K562 (cell line): Measurements from ENCODE around the gene SHANK3. TPM values are rescaled to one million over a fixed set of nuclear protein-coding genes. Genes with fewer than 3 reads are reported as not detected.

Source experiments
- ATAC-seq: fragments of 200-7000 bp; cut with Tn5 transposase; 3 replicates; pipeline ENCODE4 v1.9.1; 2020; ENCODE audit warnings: moderate library complexity
- BruUV-seq: library from RNA; stranded (reverse); fragments of 400-500 nt; replicated peaks from 2 replicates; lab custom pipeline; 2021; lab: Mats Ljungman, UMichigan
- CTCF ChIA-PET: fragments of 300-600 bp; formaldehyde crosslinking; extraction: SDS; loops from one replicate; lab custom pipeline; 2021; ENCODE audit warnings: low intra/inter-chr PET ratio; lab: Yijun Ruan, JAX
- POLR2A ChIA-PET: fragments of 300-600, 350-650 bp; sonication (Branson Sonifier 250); formaldehyde crosslinking; extraction: SDS; loops from one replicate; lab custom pipeline; 2021; ENCODE audit warnings: antibody characterized with exemption, inconsistent platforms; lab: Yijun Ruan, JAX
- DNase-seq, 4 experiments: peaks; one replicate each; pipeline versions ENCODE4 v3.0.0 to v3.0.0-alpha.2; 2011 to 2018; ENCODE audit warnings: low spot score in 3 of 4, mixed read lengths in 3 of 4; ENCODE audit errors: extremely low read depth in 1 of 4
- FAIRE-seq: peaks from 2 replicates; lab custom pipeline; 2011; peaks lifted over from hg19 to GRCh38; lab: Jason Lieb, UNC
- H2AFZ ChIP-seq: 2 replicates; pipeline ENCODE4 v1.6.0; 2011; ENCODE audit warnings: low read depth, low read length, control low read depth, inconsistent platforms
- H3K27ac ChIP-seq: fragments of 200-600 bp; 3 replicates; pipeline ENCODE4 v1.8.0; 2011; ENCODE audit warnings: low read depth, mild to moderate bottlenecking, control low read depth, inconsistent platforms, low read length, moderate library complexity, mixed read lengths; ENCODE audit errors: extremely low read depth
- H3K27me3 ChIP-seq, 2 experiments: fragments of 300-600 bp in 1 of 2; 2 replicates in 1 of 2; 3 replicates in 1 of 2; pipeline versions ENCODE4 v1.6.0 to v1.8.0; 2011; ENCODE audit warnings: inconsistent platforms in 2 of 2, low read length in 2 of 2, mild to moderate bottlenecking in 1 of 2, mixed read lengths in 1 of 2, moderate library complexity in 1 of 2; ENCODE audit not compliant: control insufficient read depth in 2 of 2, insufficient read depth in 2 of 2
- H3K36me3 ChIP-seq: fragments of 300-600 bp; 3 replicates; pipeline ENCODE4 v1.8.0; 2011; ENCODE audit warnings: mild to moderate bottlenecking, low read length, inconsistent platforms; ENCODE audit not compliant: control insufficient read depth, insufficient read depth
- H3K4me1 ChIP-seq, 2 experiments: fragments of 200-600 bp in 1 of 2; replicated peaks in 1 of 2; 2 replicates in 1 of 2; 3 replicates in 1 of 2; pipeline versions ENCODE4 v1.5.1 to v1.8.0; 2011; ENCODE audit warnings: inconsistent platforms in 2 of 2, low read length in 2 of 2, mild to moderate bottlenecking in 1 of 2, mixed read lengths in 1 of 2, moderate library complexity in 1 of 2; ENCODE audit not compliant: control insufficient read depth in 2 of 2, insufficient read depth in 2 of 2
- H3K4me2 ChIP-seq: 2 replicates; pipeline ENCODE4 v1.6.1; 2011; ENCODE audit warnings: low read length, control low read depth, inconsistent platforms, mixed read lengths; ENCODE audit not compliant: insufficient read depth
- H3K4me3 ChIP-seq: fragments of 200-600 bp; sonication (generic), shearing (Covaris generic); 2 replicates; pipeline ENCODE4 v1.5.1; 2016; ENCODE audit warnings: control low read depth, inconsistent platforms
- H3K79me2 ChIP-seq: fragments of 200-600 bp; 3 replicates; pipeline ENCODE4 v1.8.0; 2011; ENCODE audit warnings: low read length, inconsistent platforms; ENCODE audit not compliant: control insufficient read depth, insufficient read depth
- H3K9ac ChIP-seq, 2 experiments: 2 replicates each; pipeline versions ENCODE4 v1.6.0 to v1.6.1; 2011; ENCODE audit warnings: low read depth in 2 of 2, low read length in 2 of 2, control low read depth in 1 of 2, inconsistent platforms in 1 of 2, mild to moderate bottlenecking in 1 of 2, mixed read lengths in 1 of 2; ENCODE audit not compliant: insufficient read depth in 1 of 2
- H3K9me1 ChIP-seq: one replicate; pipeline ENCODE4 v1.6.0; 2011; ENCODE audit warnings: inconsistent platforms, mild to moderate bottlenecking, low read length, moderate library complexity; ENCODE audit not compliant: control insufficient read depth, insufficient read depth
- H3K9me3 ChIP-seq: replicated peaks from 2 replicates; pipeline ENCODE4 v1.5.1; 2011; ENCODE audit warnings: low read depth, low read length, inconsistent platforms; ENCODE audit not compliant: control insufficient read depth, insufficient read depth
- H4K20me1 ChIP-seq: replicated peaks from 2 replicates; pipeline ENCODE4 v1.6.1; 2011; ENCODE audit warnings: low read length, inconsistent platforms, mixed read lengths; ENCODE audit not compliant: control insufficient read depth, insufficient read depth
- CXXC5 ChIP-seq: fragments of 250-450 bp; sonication (Bioruptor Pico); IDR thresholded peaks from 2 replicates; pipeline ENCODE4 v1.8.0; 2022; ENCODE audit warnings: inconsistent platforms, mild to moderate bottlenecking, moderate library complexity
- FOXK2 ChIP-seq, 2 experiments: fragments of 450-650 bp; IDR thresholded peaks in 1 of 2; conservative IDR thresholded peaks in 1 of 2; 2 replicates each; pipeline ENCODE4 v1.6.1; 2016; ENCODE audit warnings: low read depth in 2 of 2, mild to moderate bottlenecking in 1 of 2
- HMGN3 ChIP-seq: IDR thresholded peaks from 2 replicates; pipeline ENCODE4 v1.6.1; 2011; ENCODE audit warnings: borderline replicate concordance, low read depth, mild to moderate bottlenecking, mixed read lengths, low read length; ENCODE audit not compliant: insufficient read length; ENCODE audit errors: extremely low read depth
- HNRNPUL1 ChIP-seq: fragments of 200-400 bp; formaldehyde crosslinking; IDR thresholded peaks from 2 replicates; pipeline ENCODE4 v1.6.1; 2017; ENCODE audit warnings: low read length
- NFATC3 ChIP-seq: fragments of 450-650 bp; IDR thresholded peaks from 2 replicates; pipeline ENCODE4 v1.6.1; 2017; ENCODE audit warnings: mild to moderate bottlenecking
- NFE2 ChIP-seq: IDR thresholded peaks from 2 replicates; pipeline ENCODE4 v1.6.1; 2014; ENCODE audit warnings: antibody characterized with exemption, low read depth
- NFE2L1 ChIP-seq: fragments of 450-650 bp; IDR thresholded peaks from 2 replicates; pipeline ENCODE4 v1.6.1; 2016; ENCODE audit warnings: missing genetic modification characterization, low read depth, mild to moderate bottlenecking, missing compliant biosample characterization, moderate library complexity, borderline replicate concordance
- POLR2H ChIP-seq: IDR thresholded peaks from 2 replicates; pipeline ENCODE4 v1.6.1; 2016; ENCODE audit warnings: missing genetic modification characterization, low read depth, mild to moderate bottlenecking, control low read depth, missing compliant biosample characterization, moderate library complexity
- RFX7 ChIP-seq: fragments of 250-450 bp; sonication (Bioruptor Pico); IDR thresholded peaks from 2 replicates; pipeline ENCODE4 v1.5.1; 2021; ENCODE audit warnings: mild to moderate bottlenecking
- SMAD1 ChIP-seq: fragments of 150-350 bp; IDR thresholded peaks from 2 replicates; pipeline ENCODE4 v1.6.1; 2014; ENCODE audit warnings: low read length, low read depth; ENCODE audit not compliant: partially characterized antibody
- TCF7 ChIP-seq: sonication (generic); IDR thresholded peaks from 2 replicates; pipeline ENCODE4 v1.6.1; 2016; ENCODE audit warnings: antibody characterized with exemption, borderline replicate concordance
- U2AF1 ChIP-seq: fragments of 200-400 bp; formaldehyde crosslinking; optimal IDR thresholded peaks from 2 replicates; pipeline ENCODE3; 2017; ENCODE audit warnings: mild to moderate bottlenecking, low read depth, low read length, moderate library complexity
- XRCC4 ChIP-seq: IDR thresholded peaks from one replicate; pipeline ENCODE4 v1.6.1; 2011; ENCODE audit not compliant: insufficient read depth, insufficient read length; ENCODE audit errors: extremely low read depth
- ZBTB1 ChIP-seq: sonication (generic); formaldehyde crosslinking; IDR thresholded peaks from 2 replicates; pipeline ENCODE4 v1.8.1; 2023; ENCODE audit warnings: missing genetic modification reagents, low read depth, mild to moderate bottlenecking, borderline replicate concordance
- ZNF121 ChIP-seq: sonication (generic); formaldehyde crosslinking; conservative IDR thresholded peaks from 2 replicates; pipeline ENCODE4 v1.8.0; 2022; ENCODE audit warnings: missing genetic modification reagents
- ZSCAN29 ChIP-seq: fragments of 450-650 bp; IDR thresholded peaks from 2 replicates; pipeline ENCODE4 v1.6.1; 2017
- WGBS: fragments of 100-300 bp; shearing (Covaris generic); methylation state at CpG from one replicate; pipeline ENCODE4 v1.1.6; 2016; ENCODE audit warnings: low coverage, mixed read lengths; ENCODE audit not compliant: insufficient coverage; ENCODE audit errors: missing lambda C conversion rate; 5-methylcytosine and 5-hydroxymethylcytosine counted together
- in situ Hi-C: fragments of 300-500 bp; cut with MboI; formaldehyde crosslinking; loops from 4 replicates; pipeline ENCODE4 v1.15.0; 2018; ENCODE audit warnings: inconsistent platforms, mixed read lengths
- intact Hi-C: fragments of 100-400 bp; cut with micrococcal nuclease; formaldehyde crosslinking; loops from 2 replicates; pipeline ENCODE4 v1.14.2; 2022
- polyA plus RNA-seq, 8 experiments: library from polyadenylated mRNA; depleted of rRNA in 4 of 8; stranded (reverse) in 5 of 8; unstranded in 3 of 8; fragments of >200 nt; fragmentation: Nextera tagmentation in 2 of 8; fragmentation: Illumina TruSeq in 1 of 8; extraction: Ambion mirVana in 2 of 8; extraction: Trizol in 1 of 8; gene quantifications; 2 replicates each; pipeline versions ENCODE4 v1.2.1 to v1.2.3, GENCODE V29; 2011 to 2014; ENCODE audit warnings: inconsistent platforms in 1 of 8, missing spikeins in 1 of 8
- total RNA-seq, 7 experiments: library from RNA; depleted of rRNA in 6 of 7; stranded (reverse); fragments of >200 nt in 6 of 7; fragmentation: Illumina TruSeq in 2 of 7; extraction: Trizol in 2 of 7; gene quantifications; 2 replicates each; pipeline versions ENCODE4 v1.2.1 to v1.2.3, GENCODE V29; 2011 to 2021; ENCODE audit warnings: low replicate concordance in 1 of 7
- TF ChIP-seq, protein P1 (sequence below): sonication (generic); formaldehyde crosslinking; IDR thresholded peaks from 2 replicates; pipeline ENCODE4 v1.8.0; 2023; ENCODE audit warnings: missing genetic modification reagents, mild to moderate bottlenecking, borderline replicate concordance
- TF ChIP-seq, protein P2 (sequence below): IDR thresholded peaks from 3 replicates; pipeline ENCODE4 v1.6.1; 2011; ENCODE audit warnings: borderline replicate concordance, mild to moderate bottlenecking; ENCODE audit not compliant: insufficient read length, insufficient read depth

SHANK3 gene
- total and polyA plus RNA-seq, 9 of the 15 experiments (the other 6 are each of a cell fraction or from before 2014, with no cell fraction given) = 0.01 to 0.07 (median 0.03) TPM; not detected in 6

DNA sequence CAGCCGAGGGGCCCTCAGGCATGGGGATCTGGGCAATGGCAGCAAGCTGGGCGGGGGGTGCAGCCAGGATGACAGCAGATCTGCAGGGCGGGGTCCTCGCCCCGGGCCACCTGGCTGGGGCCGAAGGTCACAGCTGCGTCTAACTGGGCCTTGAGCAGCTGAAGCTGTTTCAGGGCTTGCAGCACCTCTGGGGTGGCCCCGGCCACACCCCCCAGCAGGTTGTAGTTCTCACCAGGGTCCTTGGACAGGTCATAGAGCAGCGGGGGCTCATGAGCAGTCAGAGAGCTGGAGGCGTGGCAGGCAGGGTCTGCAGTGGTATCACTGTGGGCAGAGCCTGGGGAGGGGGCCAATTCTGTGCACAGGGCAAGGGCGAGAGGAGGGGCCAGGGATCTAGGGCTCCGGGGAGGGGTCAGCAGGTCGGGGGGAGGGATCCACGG, 47.5 kb upstream of the SHANK3 start:
- intact Hi-C loops (no loop called here), in situ Hi-C loops (no loop called here)
- TF ChIP-seq SMAD1 (no peak), CXXC5 (CRISPR knock-in tag) (no peak), NFE2 (no peak), ZNF121 (CRISPR knock-in tag) (no peak), POLR2H (tag) (no peak), U2AF1 (no peak), RFX7 (CRISPR knock-in tag) (no peak), ZBTB1 (CRISPR knock-in tag) (no peak), HNRNPUL1 (no peak), ZSCAN29 (no peak), XRCC4 (no peak), TCF7 (no peak), HMGN3 (no peak), NFATC3 (no peak), FOXK2 (conservative IDR thresholded peaks at IDR 0.05 in 1 of 2, IDR thresholded peaks at IDR 0.05 in 1 of 2; ENCODE audit: low read depth in 2 of 2) (no peak), NFE2L1 (no peak)
- TF ChIP-seq, protein P1, sequence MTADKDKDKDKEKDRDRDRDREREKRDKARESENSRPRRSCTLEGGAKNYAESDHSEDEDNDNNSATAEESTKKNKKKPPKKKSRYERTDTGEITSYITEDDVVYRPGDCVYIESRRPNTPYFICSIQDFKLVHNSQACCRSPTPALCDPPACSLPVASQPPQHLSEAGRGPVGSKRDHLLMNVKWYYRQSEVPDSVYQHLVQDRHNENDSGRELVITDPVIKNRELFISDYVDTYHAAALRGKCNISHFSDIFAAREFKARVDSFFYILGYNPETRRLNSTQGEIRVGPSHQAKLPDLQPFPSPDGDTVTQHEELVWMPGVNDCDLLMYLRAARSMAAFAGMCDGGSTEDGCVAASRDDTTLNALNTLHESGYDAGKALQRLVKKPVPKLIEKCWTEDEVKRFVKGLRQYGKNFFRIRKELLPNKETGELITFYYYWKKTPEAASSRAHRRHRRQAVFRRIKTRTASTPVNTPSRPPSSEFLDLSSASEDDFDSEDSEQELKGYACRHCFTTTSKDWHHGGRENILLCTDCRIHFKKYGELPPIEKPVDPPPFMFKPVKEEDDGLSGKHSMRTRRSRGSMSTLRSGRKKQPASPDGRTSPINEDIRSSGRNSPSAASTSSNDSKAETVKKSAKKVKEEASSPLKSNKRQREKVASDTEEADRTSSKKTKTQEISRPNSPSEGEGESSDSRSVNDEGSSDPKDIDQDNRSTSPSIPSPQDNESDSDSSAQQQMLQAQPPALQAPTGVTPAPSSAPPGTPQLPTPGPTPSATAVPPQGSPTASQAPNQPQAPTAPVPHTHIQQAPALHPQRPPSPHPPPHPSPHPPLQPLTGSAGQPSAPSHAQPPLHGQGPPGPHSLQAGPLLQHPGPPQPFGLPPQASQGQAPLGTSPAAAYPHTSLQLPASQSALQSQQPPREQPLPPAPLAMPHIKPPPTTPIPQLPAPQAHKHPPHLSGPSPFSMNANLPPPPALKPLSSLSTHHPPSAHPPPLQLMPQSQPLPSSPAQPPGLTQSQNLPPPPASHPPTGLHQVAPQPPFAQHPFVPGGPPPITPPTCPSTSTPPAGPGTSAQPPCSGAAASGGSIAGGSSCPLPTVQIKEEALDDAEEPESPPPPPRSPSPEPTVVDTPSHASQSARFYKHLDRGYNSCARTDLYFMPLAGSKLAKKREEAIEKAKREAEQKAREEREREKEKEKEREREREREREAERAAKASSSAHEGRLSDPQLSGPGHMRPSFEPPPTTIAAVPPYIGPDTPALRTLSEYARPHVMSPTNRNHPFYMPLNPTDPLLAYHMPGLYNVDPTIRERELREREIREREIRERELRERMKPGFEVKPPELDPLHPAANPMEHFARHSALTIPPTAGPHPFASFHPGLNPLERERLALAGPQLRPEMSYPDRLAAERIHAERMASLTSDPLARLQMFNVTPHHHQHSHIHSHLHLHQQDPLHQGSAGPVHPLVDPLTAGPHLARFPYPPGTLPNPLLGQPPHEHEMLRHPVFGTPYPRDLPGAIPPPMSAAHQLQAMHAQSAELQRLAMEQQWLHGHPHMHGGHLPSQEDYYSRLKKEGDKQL = no peak
- TF ChIP-seq, protein P2, sequence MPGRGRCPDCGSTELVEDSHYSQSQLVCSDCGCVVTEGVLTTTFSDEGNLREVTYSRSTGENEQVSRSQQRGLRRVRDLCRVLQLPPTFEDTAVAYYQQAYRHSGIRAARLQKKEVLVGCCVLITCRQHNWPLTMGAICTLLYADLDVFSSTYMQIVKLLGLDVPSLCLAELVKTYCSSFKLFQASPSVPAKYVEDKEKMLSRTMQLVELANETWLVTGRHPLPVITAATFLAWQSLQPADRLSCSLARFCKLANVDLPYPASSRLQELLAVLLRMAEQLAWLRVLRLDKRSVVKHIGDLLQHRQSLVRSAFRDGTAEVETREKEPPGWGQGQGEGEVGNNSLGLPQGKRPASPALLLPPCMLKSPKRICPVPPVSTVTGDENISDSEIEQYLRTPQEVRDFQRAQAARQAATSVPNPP = no peak

More for the DNA sequence above, 47.5 kb upstream of the SHANK3 start:
- no peaks in the 10 kb centered on the region for H3K9me1 ChIP-seq
- no peak overlapping the region for H2AFZ ChIP-seq
- no peaks in the 10 kb centered on the region for H3K36me3 ChIP-seq
- no peaks in the 10 kb centered on the region for H3K27me3 ChIP-seq
- BruUV-seq = no TSS peak
- POLR2A ChIA-PET = no interaction called here
- H3K4me2 ChIP-seq = no peak overlapping the region
- DNase-seq (no peak), FAIRE-seq (no peak), ATAC-seq (no peak)
- no peak overlapping the region for H3K9ac ChIP-seq
- no peaks in the 10 kb centered on the region for H3K9me3 ChIP-seq
- H4K20me1 ChIP-seq = no peaks in the 10 kb centered on the region
- H3K27ac ChIP-seq = no peak overlapping the region
- H3K4me3 ChIP-seq = no peak overlapping the region
- CTCF ChIA-PET = no interaction called here
- 87% methylated on average over 4 of the region's 14 CpGs for WGBS
- H3K4me1 ChIP-seq = peaks cover 17 to 43% of the 10 kb centered on the region in 2 experiments; a peak in 4 of 5 replicates
- H3K79me2 ChIP-seq = no peaks in the 10 kb centered on the region; the same call in 2 of the 3 replicates
